ENCODE results near the gene NTN5. TPM values are rescaled to one million over a fixed set of nuclear protein-coding genes. Genes with fewer than 3 reads are reported as not detected.
"Not testable (repeated sequence)": the region's sequence is repeated elsewhere in the genome, so short reads cannot be mapped to it uniquely, and the experiment has no call there.

The NTN5 gene
- total and polyA plus RNA-seq, 3 donors from 2014 or later: 0.87 to 4.3 (median 1.6) TPM

GRCh38 chr19:48719263-48720171 lies 46.7 kb upstream of the NTN5 start, which contains the start of gene MAMSTR:
Gene MAMSTR (minus strand): TSS chr19:48719725. CDS start chr19:48719031, 694 bp downstream.
- 35 to 49% methylated on average over 7 to 33 of the region's 33 CpGs for WGBS, 2 donors
- TF ChIP-seq POLR2A (IDR thresholded peaks at IDR 0.05): no peak
- no peak for TF ChIP-seq CTCF (IDR thresholded peaks at IDR 0.05)
- H3K36me3 ChIP-seq (ENCODE audit: low read depth, missing control alignments): no peaks in the 10 kb centered on the region
- DNase-seq: no peak
- H3K4me3 ChIP-seq: peak within 1 kb of the TSS; percentile 51 to 58
- intact Hi-C loops (cut with DNase I; ENCODE audit: low total_unique reads): no loop called here
- peak within 1 kb of the TSS; percentile 29 to 87 for H3K27ac ChIP-seq
- H3K4me1 ChIP-seq: peaks cover 47% of the 10 kb centered on the region
- H3K9me3 ChIP-seq: no peaks in the 10 kb centered on the region
- H3K27me3 ChIP-seq: no peaks in the 10 kb centered on the region

- H3K27me3 ChIP-seq: no peaks in the 10 kb centered on the region
- no peak overlapping the region for H3K4me3 ChIP-seq
- H3K9me3 ChIP-seq: no peaks in the 10 kb centered on the region
- H3K4me1 ChIP-seq: peaks cover 47% of the 10 kb centered on the region
- TF ChIP-seq POLR2A (IDR thresholded peaks at IDR 0.05) (no peak), CTCF (IDR thresholded peaks at IDR 0.05) (no peak)
- intact Hi-C loops (cut with DNase I; ENCODE audit: low total_unique reads): no loop called here
- DNase-seq: no peak
- H3K36me3 ChIP-seq (ENCODE audit: low read depth, missing control alignments): no peaks in the 10 kb centered on the region
- 42 to 49% methylated on average over 10 to 15 of the region's 15 CpGs for WGBS, 2 donors
- H3K27ac ChIP-seq: peak overlapping the region; percentile 29 to 87
Measured at GRCh38 chr19:48718711-48719231, 46.0 kb upstream of the NTN5 start.

GRCh38 chr19:48718106-48718505 lies 45.3 kb upstream of the NTN5 start:
- 94 to 95% methylated on average over 13 of the region's 13 CpGs for WGBS, 2 donors
- H3K4me3 ChIP-seq; intact Hi-C loops (cut with DNase I; ENCODE audit: low total_unique reads); DNase-seq; H3K36me3 ChIP-seq (ENCODE audit: low read depth, missing control alignments); H3K27ac ChIP-seq; H3K9me3 ChIP-seq; H3K27me3 ChIP-seq: not testable (repeated sequence)
- peaks cover 54% of the 10 kb centered on the region for H3K4me1 ChIP-seq

GRCh38 chr19:48716562-48717291 lies 43.9 kb upstream of the NTN5 start:
- DNase-seq: peak; percentile 88
- intact Hi-C loops (cut with DNase I; ENCODE audit: low total_unique reads): no loop called here
- peaks cover 58% of the 10 kb centered on the region for H3K4me1 ChIP-seq

More at GRCh38 chr19:48716562-48717291, 43.9 kb upstream of the NTN5 start:
- Histone ChIP-seq H3K27ac (peak overlapping the region; percentile 81 to 85), H3K9me3 (no peaks in the 10 kb centered on the region), H3K4me3 (peak overlapping the region in 1 of 2 donors; percentile 65), H3K36me3 (ENCODE audit: low read depth, missing control alignments) (no peaks in the 10 kb centered on the region), H3K27me3 (no peaks in the 10 kb centered on the region)
- WGBS, 2 donors: 25 to 37% methylated on average over 12 to 15 of the region's 24 CpGs
- TF ChIP-seq CTCF (IDR thresholded peaks at IDR 0.05) (no peak), POLR2A (IDR thresholded peaks at IDR 0.05) (no peak)
